Prostate gland (tissue), 2 donors: Measurements from ENCODE around the gene BLVRB. TPM values are rescaled to one million over a fixed set of nuclear protein-coding genes. Genes with fewer than 3 reads are reported as not detected.
A peak's percentile ranks its signal among the peaks of the same experiment; 100 is the strongest.

ENCODE experiments used
- DNase-seq: peaks from one replicate; pipeline ENCODE4 v3.0.0-alpha.2; 2019; ENCODE audit warnings: low spot score
- H3K27ac ChIP-seq, 2 donors: fragments of 200-600 bp; sonication (generic); 2 replicates each; pipeline ENCODE4 v1.5.1; 2017 to 2019
- H3K27me3 ChIP-seq: fragments of 200-600 bp; sonication (generic); replicated peaks from 2 replicates; pipeline ENCODE4 v1.5.1; 2019; ENCODE audit not compliant: insufficient read depth
- H3K36me3 ChIP-seq, 2 donors: fragments of 200-600 bp; sonication (generic); 1 replicate in 1 of 2; 2 replicates in 1 of 2; pipeline versions ENCODE4 v1.5.1 to v1.8.1; 2017 to 2019
- H3K4me1 ChIP-seq: fragments of 200-600 bp; sonication (generic); replicated peaks from 2 replicates; pipeline ENCODE4 v1.5.1; 2019
- H3K4me3 ChIP-seq, 2 donors: fragments of 200-600 bp; sonication (generic); 2 replicates each; pipeline ENCODE4 v1.5.1; 2017 to 2019
- H3K9me3 ChIP-seq: fragments of 200-600 bp; sonication (generic); 2 replicates; pipeline ENCODE4 v1.5.1; 2017
- CTCF ChIP-seq, 4 experiments: fragments of 200-600 bp in 2 of 4; fragments of 450-650 bp in 2 of 4; sonication (generic) in 2 of 4; IDR thresholded peaks; 1 replicate in 3 of 4; 2 replicates in 1 of 4; pipeline ENCODE4 v1.5.1; 2016 to 2019; ENCODE audit warnings: antibody characterized with exemption in 4 of 4, mild to moderate bottlenecking in 2 of 4, moderate library complexity in 2 of 4
- POLR2A ChIP-seq: fragments of 450-650 bp; IDR thresholded peaks from one replicate; pipeline ENCODE4 v1.6.1; 2016; ENCODE audit warnings: antibody characterized with exemption, mild to moderate bottlenecking
- POLR2AphosphoS5 ChIP-seq: sonication (generic); formaldehyde crosslinking; IDR thresholded peaks from one replicate; pipeline ENCODE4 v1.6.1; 2017; ENCODE audit warnings: antibody characterized with exemption
- WGBS: methylation state at CpG from one replicate; pipeline ENCODE4 v1.1.5; 2018; 5-methylcytosine and 5-hydroxymethylcytosine counted together
- intact Hi-C: fragments of 100-400 bp; cut with DNase I; formaldehyde crosslinking; loops from one replicate; pipeline ENCODE4 v1.14.2; 2022
- total RNA-seq, 2 donors: library from RNA; depleted of rRNA; stranded (reverse); fragments of >200 nt; gene quantifications; one replicate each; pipeline ENCODE4 v1.1.0, GENCODE V29; 2016

BLVRB gene
- 100 to 1,000 TPM; 101 to 261 TPM for total RNA-seq

GRCh38 chr19:40465557-40466218, at the start of gene BLVRB:
Gene BLVRB (minus strand): TSS chr19:40465745. CDS start chr19:40465688, 57 bp downstream.
- peak; percentile 100 for DNase-seq
- peak in 1 of 4 experiments; percentile 6 for TF ChIP-seq CTCF (IDR thresholded peaks at IDR 0.05)
- TF ChIP-seq POLR2AphosphoS5 = peak; percentile 98
- peak; percentile 98 for TF ChIP-seq POLR2A
- Histone ChIP-seq H3K4me1 (peaks cover 11% of the 10 kb centered on the region), H3K4me3 (peak within 1 kb of the TSS; percentile 69 to 71), H3K27ac (peak within 1 kb of the TSS; percentile 96 to 97), H3K9me3 (no peaks in the 10 kb centered on the region), H3K36me3 (no peaks in the 10 kb centered on the region), H3K27me3 (no peaks in the 10 kb centered on the region)
- WGBS = under 1% methylated on average over 46 of the region's 54 CpGs
- intact Hi-C loops = loop anchor here (2.0 to 10.0 kb wide), 6 partner anchors 21 to 169 kb away; partner anchors contain the start of genes LTBP4, SERTAD1, SERTAD3 and SHKBP1

GRCh38 chr19:40513741-40514315, 48.3 kb upstream of the BLVRB start:
- intact Hi-C loops = no loop called here
- H3K4me3 ChIP-seq = no peak overlapping the region
- no peak overlapping the region for H3K27ac ChIP-seq
- H3K9me3 ChIP-seq = no peaks in the 10 kb centered on the region
- no peaks in the 10 kb centered on the region for H3K36me3 ChIP-seq
- WGBS = 90% methylated on average over 4 of the region's 4 CpGs
- TF ChIP-seq CTCF (IDR thresholded peaks at IDR 0.05) (no peak), POLR2AphosphoS5 (no peak), POLR2A (no peak)
- no peak for DNase-seq
- H3K4me1 ChIP-seq = peaks cover 5% of the 10 kb centered on the region
- H3K27me3 ChIP-seq = no peaks in the 10 kb centered on the region

- H3K27me3 ChIP-seq = no peaks in the 10 kb centered on the region
- DNase-seq = no peak
- H3K4me1 ChIP-seq = peaks cover 5% of the 10 kb centered on the region
- no peak overlapping the region for H3K4me3 ChIP-seq
- H3K36me3 ChIP-seq = no peaks in the 10 kb centered on the region
- 54% methylated on average over 26 of the region's 27 CpGs for WGBS
- no peaks in the 10 kb centered on the region for H3K9me3 ChIP-seq
- intact Hi-C loops = no loop called here
- TF ChIP-seq POLR2A (no peak), POLR2AphosphoS5 (no peak), CTCF (IDR thresholded peaks at IDR 0.05) (no peak)
- H3K27ac ChIP-seq = no peak overlapping the region
These were observed 47.8 kb upstream of the BLVRB start for GRCh38 chr19:40513345-40513678.

- no peaks in the 10 kb centered on the region for H3K36me3 ChIP-seq
- H3K4me1 ChIP-seq = peaks cover 5% of the 10 kb centered on the region
- TF ChIP-seq CTCF (IDR thresholded peaks at IDR 0.05) = peak in 2 of 4 experiments; percentile 12 to 14
- no peak for TF ChIP-seq POLR2A
- no peaks in the 10 kb centered on the region for H3K27me3 ChIP-seq
- H3K4me3 ChIP-seq = peak overlapping the region in 1 of 2 donors; percentile 10
- intact Hi-C loops = no loop called here
- 9% methylated on average over 46 of the region's 105 CpGs for WGBS
- no peaks in the 10 kb centered on the region for H3K9me3 ChIP-seq
- DNase-seq = no peak
- H3K27ac ChIP-seq = no peak overlapping the region
These were observed 47.2 kb upstream of the BLVRB start for GRCh38 chr19:40512473-40513344.
